Measurements from ENCODE around the gene INPP5A. TPM values are rescaled to one million over a fixed set of nuclear protein-coding genes. Genes with fewer than 3 reads are reported as not detected.

Gene INPP5A
- total RNA-seq, 1 experiment from 2014 or later: 22.6 TPM

DNA sequence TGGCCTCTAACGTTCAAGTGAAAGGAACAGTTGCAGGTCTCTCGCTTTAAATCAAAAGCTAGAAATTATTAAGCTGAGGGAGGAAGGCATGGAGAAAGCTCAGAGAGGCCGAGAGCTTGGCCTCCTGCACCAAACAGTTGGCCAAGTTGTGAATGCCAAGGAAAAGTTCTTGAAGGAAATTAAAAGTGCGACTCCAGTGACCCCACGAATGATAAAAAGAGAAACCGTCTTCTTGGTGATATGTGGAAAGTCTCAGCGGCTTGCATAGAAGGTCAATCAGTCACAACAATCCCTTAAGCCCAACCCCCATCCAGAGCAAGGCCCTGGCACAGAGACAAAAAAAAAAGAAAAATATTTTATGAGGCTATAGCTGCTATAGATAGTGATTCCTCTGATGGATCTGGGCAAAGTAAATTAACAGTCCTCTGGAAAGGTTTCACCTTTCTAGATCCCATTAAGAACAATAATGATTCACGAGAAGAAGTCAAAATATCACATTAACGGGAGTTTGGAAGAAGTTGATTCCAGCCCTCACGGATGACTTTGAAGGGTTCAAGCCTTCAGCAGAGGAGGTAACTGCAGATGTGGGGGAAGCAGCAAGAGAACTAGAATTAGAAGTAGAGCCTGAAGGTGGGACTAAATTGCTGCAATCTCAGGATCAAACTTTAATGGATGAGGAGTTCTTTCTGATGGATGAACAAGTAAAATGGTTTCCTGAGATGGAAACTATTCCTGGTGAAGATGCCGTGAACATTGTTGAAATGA is 42.5 kb upstream of the INPP5A start:
- H3K4me3 ChIP-seq (ENCODE audit: low read length): no peak overlapping the region
- no peaks in the 10 kb centered on the region for H3K79me2 ChIP-seq (ENCODE audit: low read length)
- H3K9me2 ChIP-seq (replicated peaks; ENCODE audit: low read length): no peaks in the 10 kb centered on the region
- H3K4me1 ChIP-seq (ENCODE audit: insufficient read depth, low read length): no peaks in the 10 kb centered on the region
- H3K9ac ChIP-seq (ENCODE audit: low read length): no peak overlapping the region
- TF ChIP-seq EZH2phosphoT487 (IDR thresholded peaks at IDR 0.05; ENCODE audit: borderline replicate concordance, low read length) (no peak), EZH2 (IDR thresholded peaks at IDR 0.05; ENCODE audit: low read length, unreplicated experiment) (no peak)
- TF ChIP-seq, protein P1, sequence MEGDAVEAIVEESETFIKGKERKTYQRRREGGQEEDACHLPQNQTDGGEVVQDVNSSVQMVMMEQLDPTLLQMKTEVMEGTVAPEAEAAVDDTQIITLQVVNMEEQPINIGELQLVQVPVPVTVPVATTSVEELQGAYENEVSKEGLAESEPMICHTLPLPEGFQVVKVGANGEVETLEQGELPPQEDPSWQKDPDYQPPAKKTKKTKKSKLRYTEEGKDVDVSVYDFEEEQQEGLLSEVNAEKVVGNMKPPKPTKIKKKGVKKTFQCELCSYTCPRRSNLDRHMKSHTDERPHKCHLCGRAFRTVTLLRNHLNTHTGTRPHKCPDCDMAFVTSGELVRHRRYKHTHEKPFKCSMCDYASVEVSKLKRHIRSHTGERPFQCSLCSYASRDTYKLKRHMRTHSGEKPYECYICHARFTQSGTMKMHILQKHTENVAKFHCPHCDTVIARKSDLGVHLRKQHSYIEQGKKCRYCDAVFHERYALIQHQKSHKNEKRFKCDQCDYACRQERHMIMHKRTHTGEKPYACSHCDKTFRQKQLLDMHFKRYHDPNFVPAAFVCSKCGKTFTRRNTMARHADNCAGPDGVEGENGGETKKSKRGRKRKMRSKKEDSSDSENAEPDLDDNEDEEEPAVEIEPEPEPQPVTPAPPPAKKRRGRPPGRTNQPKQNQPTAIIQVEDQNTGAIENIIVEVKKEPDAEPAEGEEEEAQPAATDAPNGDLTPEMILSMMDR (conservative IDR thresholded peaks at IDR 0.05; ENCODE audit: low read depth, low read length): no peak
- DNase-seq (no peak), ATAC-seq (no peak)
- H3K4me2 ChIP-seq (ENCODE audit: low read length): no peak overlapping the region
- H3K9me3 ChIP-seq (ENCODE audit: low read length): no peaks in the 10 kb centered on the region
- POLR2A ChIA-PET (ENCODE audit: unreplicated experiment): no interaction called here
- H3F3A ChIP-seq (ENCODE audit: low read length, unreplicated experiment): no peaks in the 10 kb centered on the region
- CTCF ChIA-PET: no interaction called here
- no peaks in the 10 kb centered on the region for H4K20me1 ChIP-seq (ENCODE audit: low read length)
- no peaks in the 10 kb centered on the region for H3K27me3 ChIP-seq (ENCODE audit: low read length)
- no TSS peak for BruUV-seq (replicated peaks)
- H3K36me3 ChIP-seq (ENCODE audit: low read depth, low read length): no peaks in the 10 kb centered on the region
- no peak overlapping the region for H3K27ac ChIP-seq (ENCODE audit: low read length)
- intact Hi-C loops (cut with micrococcal nuclease): no loop called here
- H2AFZ ChIP-seq (ENCODE audit: low read length): no peak overlapping the region

DNA sequence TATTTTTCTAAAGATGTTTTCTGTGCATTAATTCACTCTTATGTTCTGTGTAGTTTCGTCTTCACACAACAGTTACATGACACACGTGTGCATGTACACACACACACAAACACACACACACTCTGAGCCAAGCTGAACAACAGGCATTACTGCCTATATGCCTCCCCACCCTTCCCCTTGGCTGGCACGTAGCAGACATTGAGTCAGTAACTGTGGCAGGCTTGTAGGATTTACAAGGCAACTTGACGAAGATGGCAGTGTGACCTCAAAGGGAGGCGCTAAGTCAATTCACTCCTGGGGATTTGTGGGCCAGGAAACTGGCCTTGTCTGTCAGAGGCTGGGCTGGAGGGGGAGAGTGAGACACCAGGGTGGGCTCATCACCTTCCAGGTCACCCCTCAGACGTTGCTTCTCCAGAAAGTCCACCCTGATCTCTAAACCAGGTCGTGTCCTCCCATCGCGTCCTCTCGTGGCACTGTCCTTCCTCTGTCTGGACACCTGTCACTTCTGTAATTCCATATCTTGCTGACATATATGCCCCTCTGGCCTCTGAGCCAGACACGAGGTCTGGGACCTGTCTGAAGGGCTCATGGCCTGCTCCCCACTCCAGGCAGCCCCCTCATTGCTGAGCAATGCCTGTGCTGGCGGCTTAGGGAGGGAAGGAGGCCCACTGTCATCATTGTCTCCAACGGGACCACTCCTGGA is 41.1 kb upstream of the INPP5A start:
- no TSS peak for BruUV-seq (replicated peaks)
- Histone ChIP-seq H3K9me2 (replicated peaks; ENCODE audit: low read length) (no peaks in the 10 kb centered on the region), H3K27me3 (ENCODE audit: low read length) (no peaks in the 10 kb centered on the region), H3K79me2 (ENCODE audit: low read length) (no peaks in the 10 kb centered on the region), H3K9ac (ENCODE audit: low read length) (no peak overlapping the region), H3K4me3 (ENCODE audit: low read length) (no peak overlapping the region), H3K9me3 (ENCODE audit: low read length) (no peaks in the 10 kb centered on the region), H3K36me3 (ENCODE audit: low read depth, low read length) (no peaks in the 10 kb centered on the region), H2AFZ (ENCODE audit: low read length) (no peak overlapping the region), H3K27ac (ENCODE audit: low read length) (no peak overlapping the region), H4K20me1 (ENCODE audit: low read length) (no peaks in the 10 kb centered on the region), H3K4me1 (ENCODE audit: insufficient read depth, low read length) (no peaks in the 10 kb centered on the region), H3F3A (ENCODE audit: low read length, unreplicated experiment) (no peaks in the 10 kb centered on the region), H3K4me2 (ENCODE audit: low read length) (no peak overlapping the region)
- DNase-seq (no peak), ATAC-seq (no peak)
- ChIA-PET CTCF (no interaction called here), POLR2A (ENCODE audit: unreplicated experiment) (no interaction called here)
- TF ChIP-seq EZH2phosphoT487 (IDR thresholded peaks at IDR 0.05; ENCODE audit: borderline replicate concordance, low read length): no peak
- TF ChIP-seq, protein P1 (conservative IDR thresholded peaks at IDR 0.05; ENCODE audit: low read depth, low read length): no peak
- no peak for TF ChIP-seq EZH2 (IDR thresholded peaks at IDR 0.05; ENCODE audit: low read length, unreplicated experiment)
- intact Hi-C loops (cut with micrococcal nuclease): no loop called here

Data from PC-3 (cell line).